ENCODE measurements around the gene PHACTR1. TPM values are rescaled to one million over a fixed set of nuclear protein-coding genes. Genes with fewer than 3 reads are reported as not detected.

PHACTR1 gene
- total and polyA plus RNA-seq, 2 of the 4 experiments (the other 2 are of a cell fraction) = not detected

DNA sequence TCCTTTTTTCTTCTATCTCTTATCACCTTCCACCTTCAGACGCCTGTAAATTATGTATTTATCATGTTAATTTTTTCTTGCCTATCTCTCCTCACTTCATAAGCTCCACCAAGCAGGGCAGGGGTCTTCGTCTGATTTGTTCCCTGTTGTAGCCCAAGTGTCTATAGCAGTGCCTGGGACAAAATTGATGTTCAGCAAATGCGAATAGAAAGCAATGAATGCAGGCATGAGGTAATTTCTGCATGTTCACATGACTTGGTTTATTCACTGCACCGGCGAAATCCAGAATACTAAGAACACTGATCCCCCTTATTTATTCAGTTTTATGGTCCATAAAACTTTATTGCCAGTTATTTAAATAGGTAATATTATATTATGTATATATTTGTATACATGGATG lies 449.7 kb downstream of the PHACTR1 start:
- H4K8ac ChIP-seq (ENCODE audit: low read depth in 2 of 2, low read length in 2 of 2) = no peak overlapping the region
- no TSS peak for BruUV-seq (replicated peaks)
- H4K5ac ChIP-seq (ENCODE audit: low read depth, low read length) = no peak overlapping the region
- no peak overlapping the region for H3K14ac ChIP-seq (replicated peaks; ENCODE audit: low read depth, low read length)
- H3K4me2 ChIP-seq (ENCODE audit: low read depth, low read length) = no peak overlapping the region
- no peaks in the 10 kb centered on the region for H3K79me1 ChIP-seq (ENCODE audit: low read depth in 1 of 2, low read length in 2 of 2)
- no peak overlapping the region for H3K9ac ChIP-seq (ENCODE audit: low read depth, low read length)
- no CpG with 5 or more reads among the region's 5 CpGs for WGBS, 2 experiments (ENCODE audit: extremely low coverage in 2 of 2, insufficient read length in 1 of 2)
- no peak overlapping the region for H2BK5ac ChIP-seq (ENCODE audit: low read depth, low read length, poor library complexity, severe bottlenecking)
- TF ChIP-seq FOS (IDR thresholded peaks at IDR 0.05; ENCODE audit: low read depth, low read length) = no peak
- no peak for TF ChIP-seq RFX5 (IDR thresholded peaks at IDR 0.05; ENCODE audit: low read depth, low read length)
- TF ChIP-seq POLR2A (IDR thresholded peaks at IDR 0.05; ENCODE audit: low read depth, low read length) = no peak
- TF ChIP-seq RAD21 (IDR thresholded peaks at IDR 0.05; ENCODE audit: low read length) = no peak
- no peak for TF ChIP-seq NFE2L2 (IDR thresholded peaks at IDR 0.05; ENCODE audit: low read depth, low read length)
- TF ChIP-seq CEBPB (IDR thresholded peaks at IDR 0.05; ENCODE audit: low read depth, low read length) = no peak
- TF ChIP-seq RCOR1 (IDR thresholded peaks at IDR 0.05; ENCODE audit: insufficient replicate concordance, low read length) = no peak
- TF ChIP-seq SMC3 (IDR thresholded peaks at IDR 0.05; ENCODE audit: low read depth, low read length) = no peak
- TF ChIP-seq MXI1 (IDR thresholded peaks at IDR 0.05; ENCODE audit: borderline replicate concordance, low read depth, low read length) = no peak
- TF ChIP-seq, protein P1, sequence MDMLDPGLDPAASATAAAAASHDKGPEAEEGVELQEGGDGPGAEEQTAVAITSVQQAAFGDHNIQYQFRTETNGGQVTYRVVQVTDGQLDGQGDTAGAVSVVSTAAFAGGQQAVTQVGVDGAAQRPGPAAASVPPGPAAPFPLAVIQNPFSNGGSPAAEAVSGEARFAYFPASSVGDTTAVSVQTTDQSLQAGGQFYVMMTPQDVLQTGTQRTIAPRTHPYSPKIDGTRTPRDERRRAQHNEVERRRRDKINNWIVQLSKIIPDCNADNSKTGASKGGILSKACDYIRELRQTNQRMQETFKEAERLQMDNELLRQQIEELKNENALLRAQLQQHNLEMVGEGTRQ (IDR thresholded peaks at IDR 0.05; ENCODE audit: low read depth, low read length) = no peak
- TF ChIP-seq MAZ (IDR thresholded peaks at IDR 0.05; ENCODE audit: borderline replicate concordance, low read depth, low read length) = no peak
- TF ChIP-seq, protein P2, sequence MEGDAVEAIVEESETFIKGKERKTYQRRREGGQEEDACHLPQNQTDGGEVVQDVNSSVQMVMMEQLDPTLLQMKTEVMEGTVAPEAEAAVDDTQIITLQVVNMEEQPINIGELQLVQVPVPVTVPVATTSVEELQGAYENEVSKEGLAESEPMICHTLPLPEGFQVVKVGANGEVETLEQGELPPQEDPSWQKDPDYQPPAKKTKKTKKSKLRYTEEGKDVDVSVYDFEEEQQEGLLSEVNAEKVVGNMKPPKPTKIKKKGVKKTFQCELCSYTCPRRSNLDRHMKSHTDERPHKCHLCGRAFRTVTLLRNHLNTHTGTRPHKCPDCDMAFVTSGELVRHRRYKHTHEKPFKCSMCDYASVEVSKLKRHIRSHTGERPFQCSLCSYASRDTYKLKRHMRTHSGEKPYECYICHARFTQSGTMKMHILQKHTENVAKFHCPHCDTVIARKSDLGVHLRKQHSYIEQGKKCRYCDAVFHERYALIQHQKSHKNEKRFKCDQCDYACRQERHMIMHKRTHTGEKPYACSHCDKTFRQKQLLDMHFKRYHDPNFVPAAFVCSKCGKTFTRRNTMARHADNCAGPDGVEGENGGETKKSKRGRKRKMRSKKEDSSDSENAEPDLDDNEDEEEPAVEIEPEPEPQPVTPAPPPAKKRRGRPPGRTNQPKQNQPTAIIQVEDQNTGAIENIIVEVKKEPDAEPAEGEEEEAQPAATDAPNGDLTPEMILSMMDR (conservative IDR thresholded peaks at IDR 0.05; ENCODE audit: low read depth, low read length) = no peak
- no peak overlapping the region for H3K27ac ChIP-seq (ENCODE audit: insufficient read depth, low read length)
- ChIA-PET POLR2A (ENCODE audit: unreplicated experiment) (no interaction called here), CTCF (no interaction called here)
- H3K4me1 ChIP-seq (ENCODE audit: control insufficient read depth, insufficient read depth, low read length) = no peaks in the 10 kb centered on the region
- no peak overlapping the region for H3K23ac ChIP-seq (ENCODE audit: low read depth, low read length)
- no peak for DNase-seq
- no peaks in the 10 kb centered on the region for H3K9me1 ChIP-seq (ENCODE audit: insufficient read depth, low read length)
- no peaks in the 10 kb centered on the region for H3K36me3 ChIP-seq (ENCODE audit: control insufficient read depth, insufficient read depth, low read length)
- ATAC-seq (ENCODE audit: low read depth) = no peak
- intact Hi-C loops (cut with micrococcal nuclease) = no loop called here
- H3K4ac ChIP-seq (ENCODE audit: low read depth, low read length) = no peak overlapping the region
- no peaks in the 10 kb centered on the region for H3K9me3 ChIP-seq (ENCODE audit: control insufficient read depth, insufficient read depth, low read length)
- no peak overlapping the region for H2BK120ac ChIP-seq (ENCODE audit: low read depth, low read length)
- dilution Hi-C loops (cut with HindIII; ENCODE audit: low sequenced_read_pairs, unreplicated experiment) = no loop called here
- no peak overlapping the region for H4K91ac ChIP-seq (ENCODE audit: insufficient read depth, low read depth, low read length)
- no peak overlapping the region for H3K56ac ChIP-seq (ENCODE audit: extremely low read depth, insufficient read depth, low read length)
- H2BK20ac ChIP-seq (ENCODE audit: low read depth, low read length) = no peak overlapping the region
- no peak overlapping the region for H2AFZ ChIP-seq (replicated peaks; ENCODE audit: low read length, poor library complexity)
- no peak overlapping the region for H3K4me3 ChIP-seq (ENCODE audit: insufficient read depth, low read depth, low read length)
- in situ Hi-C loops (cut with MboI; ENCODE audit: low sequenced_read_pairs) = no loop called here
- H2BK15ac ChIP-seq (ENCODE audit: low read depth, low read length) = no peak overlapping the region
- H2AK5ac ChIP-seq (ENCODE audit: low read depth, low read length) = no peak overlapping the region
- H3K18ac ChIP-seq (ENCODE audit: low read depth, low read length) = no peak overlapping the region
- H2AK9ac ChIP-seq (replicated peaks; ENCODE audit: low read depth, low read length, poor library complexity) = no peak overlapping the region
- no peaks in the 10 kb centered on the region; the same call in 1 of the 2 replicates for H3K27me3 ChIP-seq (ENCODE audit: control insufficient read depth, insufficient read depth, low read length)
- no peaks in the 10 kb centered on the region for H4K20me1 ChIP-seq (ENCODE audit: insufficient read depth, low read length)
